NCI-H526 treated with DMSO at 0.1 percent for 48 hours (cell line): ENCODE results near the gene SDHB.

Experiments
- DNase-seq: peaks from one replicate; lab custom pipeline; 2025; lab: John Stamatoyannopoulos, UW

The SDHB gene

GRCh38 chr1:17045634-17046333 lies 8.0 kb downstream of the SDHB start:
- peak; percentile 35 for DNase-seq

DNA sequence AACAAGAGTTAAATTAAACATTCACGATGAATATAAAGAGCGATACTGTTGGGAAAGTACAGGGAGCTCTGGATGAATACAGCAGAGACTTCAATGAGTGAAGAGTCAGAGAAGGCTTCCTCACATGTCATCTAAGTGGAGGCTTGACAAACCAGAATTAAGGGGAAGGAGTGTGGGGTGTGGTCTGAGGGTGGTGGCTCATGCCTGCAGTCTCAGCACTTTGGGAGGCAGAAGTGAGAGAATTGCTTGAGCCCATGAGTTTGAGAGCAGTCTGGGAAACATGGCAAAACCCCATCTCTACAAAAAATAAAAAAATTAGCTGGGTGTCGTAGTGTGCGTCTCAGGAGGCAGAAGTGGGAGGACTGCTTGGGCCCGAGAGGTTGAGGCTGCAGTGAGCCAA lies 8.7 kb downstream of the SDHB start:
- no peak for DNase-seq

DNA sequence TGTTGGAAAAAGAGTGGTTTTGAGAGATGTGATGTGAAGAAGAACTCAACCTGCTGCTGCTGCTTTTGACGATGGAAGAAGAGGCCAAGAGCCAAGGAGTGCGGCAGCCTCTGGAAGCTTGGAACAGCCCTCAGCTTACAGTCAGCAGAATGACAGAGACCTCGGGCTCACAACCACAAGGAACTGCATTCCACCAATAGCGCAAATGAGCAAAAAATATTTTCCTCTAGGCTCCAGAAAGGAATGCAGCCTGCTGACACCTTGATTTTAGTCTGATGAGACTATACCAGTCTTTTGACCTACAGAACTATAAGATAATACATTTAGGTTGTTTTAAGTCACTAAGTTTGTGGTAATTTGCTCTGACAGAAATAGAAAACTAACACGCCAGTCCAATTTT lies 10.2 kb downstream of the SDHB start:
- no peak for DNase-seq

GRCh38 chr1:17040135-17040534 lies 13.7 kb downstream of the SDHB start:
- DNase-seq = no peak

DNA sequence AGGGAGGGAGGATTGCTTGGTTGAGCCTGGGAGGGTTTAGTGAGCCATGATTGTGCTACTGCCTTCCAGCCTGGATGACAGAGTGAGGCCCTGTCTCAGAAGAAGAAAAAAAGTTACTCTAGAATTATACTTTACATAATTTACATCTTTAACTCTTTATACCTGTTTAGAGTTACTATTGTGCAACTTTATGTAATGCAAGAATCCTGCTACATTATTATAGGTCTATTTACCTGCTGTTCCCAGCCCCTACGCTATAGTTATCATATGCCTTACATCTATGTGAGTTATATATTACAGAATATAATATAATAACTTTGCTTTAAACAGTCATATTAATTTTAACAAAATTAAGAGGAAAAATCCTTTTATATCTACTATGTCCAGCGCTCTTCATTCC lies 14.3 kb downstream of the SDHB start:
- DNase-seq = no peak

DNA sequence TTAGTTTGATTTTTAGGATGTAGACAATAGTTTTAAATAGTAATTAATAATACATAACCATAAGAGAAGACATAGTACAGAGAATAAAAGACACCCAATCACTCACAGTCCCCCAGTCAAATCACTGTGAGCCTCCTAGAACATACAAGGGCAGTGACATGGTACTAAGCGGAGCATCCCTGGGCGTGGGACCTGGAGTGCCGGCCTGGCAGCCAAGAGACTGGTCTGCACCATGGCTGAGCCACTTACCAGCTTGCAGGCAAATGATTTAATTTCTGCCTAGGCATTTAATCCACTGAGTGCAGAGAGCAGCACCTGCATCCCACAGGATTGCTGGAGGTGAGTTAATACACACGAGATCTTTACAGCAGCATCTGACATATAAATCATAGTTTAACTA lies 20.4 kb downstream of the SDHB start:
- DNase-seq = no peak

- no peak for DNase-seq
Observed at GRCh38 chr1:17032741-17033140, 21.1 kb downstream of the SDHB start.

GRCh38 chr1:17031436-17031835 lies 22.4 kb downstream of the SDHB start:
- no peak for DNase-seq

- DNase-seq = no peak
Observed at GRCh38 chr1:17030206-17030605, 23.6 kb downstream of the SDHB start.

GRCh38 chr1:17028662-17029188 lies 25.1 kb downstream of the SDHB start:
- DNase-seq = no peak

- DNase-seq = no peak
Observed at GRCh38 chr1:17027900-17028299, 25.9 kb downstream of the SDHB start.

DNA sequence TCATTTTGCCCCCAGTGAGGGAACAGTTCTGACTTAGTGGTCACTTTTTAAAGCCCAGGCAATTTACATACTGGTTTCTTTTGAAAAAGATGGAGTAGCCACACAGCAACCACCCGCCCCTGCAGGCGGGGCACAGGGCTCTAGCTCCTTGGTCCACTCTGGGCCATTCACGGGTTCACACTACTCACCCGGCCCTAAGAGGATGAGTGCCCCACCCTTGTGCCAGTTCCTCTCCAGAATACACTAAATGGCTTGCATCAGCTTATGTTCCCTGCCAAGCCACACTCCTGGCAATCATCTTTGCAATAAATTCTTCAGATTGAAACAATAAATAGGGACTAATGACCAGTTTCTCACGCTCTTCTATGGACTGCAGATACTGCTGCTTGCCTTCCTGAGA lies 26.4 kb downstream of the SDHB start:
- DNase-seq = no peak

DNA sequence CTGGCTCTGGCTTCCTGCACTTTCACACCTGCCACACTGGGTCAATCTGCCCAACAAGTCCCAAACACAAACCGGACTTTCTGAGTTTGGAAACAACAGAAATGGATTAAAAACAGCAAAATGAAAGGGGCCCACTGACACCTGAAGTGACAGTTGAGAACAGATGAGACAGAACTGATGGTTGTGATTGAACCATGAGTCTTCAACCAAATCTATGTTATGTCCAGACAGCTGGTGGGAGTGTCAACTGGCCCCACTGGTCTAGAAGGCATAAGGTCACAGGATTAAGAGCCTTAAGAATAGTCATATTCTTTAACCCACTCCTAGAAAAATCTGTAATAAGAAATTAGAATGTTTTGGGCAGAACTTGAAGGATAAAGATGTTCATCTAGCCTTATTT lies 29.1 kb downstream of the SDHB start:
- DNase-seq = no peak

GRCh38 chr1:17023573-17023972 lies 30.3 kb downstream of the SDHB start:
- DNase-seq = no peak

- DNase-seq = no peak
Observed at GRCh38 chr1:17023102-17023501, 30.7 kb downstream of the SDHB start.

DNA sequence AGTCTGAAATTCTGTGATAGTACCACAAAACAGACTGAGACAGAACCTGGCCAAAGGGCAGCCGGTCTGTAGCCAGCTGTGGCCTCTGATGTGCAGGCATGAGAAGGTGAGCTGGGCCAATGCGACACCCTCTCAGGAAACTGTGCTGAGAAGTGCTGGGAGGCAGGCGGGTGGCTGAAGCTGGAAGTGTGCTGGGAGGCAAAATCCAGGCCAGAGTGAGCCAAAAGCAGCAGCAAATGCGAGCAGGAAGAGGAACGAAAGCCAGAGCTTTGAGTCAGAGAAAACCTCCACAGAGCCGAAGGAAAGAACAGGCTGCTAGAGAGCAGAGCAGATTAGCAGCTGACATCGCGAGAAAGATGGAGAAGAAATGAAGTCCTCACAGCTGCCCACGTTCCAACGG lies 31.9 kb downstream of the SDHB start:
- no peak for DNase-seq

GRCh38 chr1:17020502-17020901 lies 33.3 kb downstream of the SDHB start:
- no peak for DNase-seq

- DNase-seq = no peak
Observed at GRCh38 chr1:17018849-17019248, 35.0 kb downstream of the SDHB start.

DNA sequence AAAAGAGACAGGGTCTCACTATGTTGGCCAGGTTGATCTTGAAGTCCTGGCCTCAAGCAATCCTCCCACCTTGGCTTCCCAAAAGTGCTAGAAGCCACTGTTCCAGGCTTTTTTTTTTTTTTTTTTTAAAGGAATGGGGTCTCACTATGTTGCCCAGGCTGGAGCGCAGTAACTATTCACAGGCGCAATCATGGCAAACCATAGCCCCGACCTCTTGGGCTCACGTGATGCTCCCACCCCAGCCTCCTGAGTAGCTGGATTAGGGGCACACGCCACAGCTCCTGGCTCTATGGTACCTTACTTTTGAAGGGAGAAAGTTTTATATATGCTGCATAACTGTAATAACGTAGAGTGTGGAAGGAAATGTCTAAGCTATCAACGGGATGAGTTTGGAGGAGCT lies 36.4 kb downstream of the SDHB start:
- DNase-seq = no peak

DNA sequence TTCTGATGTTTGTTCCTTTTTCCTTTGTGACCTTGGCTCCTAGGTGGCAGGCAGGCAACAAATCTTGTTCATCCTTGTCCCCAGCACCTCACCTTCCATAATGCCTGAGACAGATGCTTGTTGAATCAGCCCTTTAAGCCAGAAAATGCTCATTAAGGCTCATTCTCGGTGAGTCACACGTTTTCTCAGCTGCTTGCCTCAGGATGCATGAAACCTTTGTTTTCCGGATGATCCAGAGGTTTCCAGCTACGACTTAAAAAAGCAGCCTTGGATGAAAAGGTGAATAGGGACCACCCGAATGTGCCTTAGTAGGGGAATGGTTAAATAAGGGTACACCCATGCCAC lies 37.5 kb downstream of the SDHB start:
- no peak for DNase-seq

DNA sequence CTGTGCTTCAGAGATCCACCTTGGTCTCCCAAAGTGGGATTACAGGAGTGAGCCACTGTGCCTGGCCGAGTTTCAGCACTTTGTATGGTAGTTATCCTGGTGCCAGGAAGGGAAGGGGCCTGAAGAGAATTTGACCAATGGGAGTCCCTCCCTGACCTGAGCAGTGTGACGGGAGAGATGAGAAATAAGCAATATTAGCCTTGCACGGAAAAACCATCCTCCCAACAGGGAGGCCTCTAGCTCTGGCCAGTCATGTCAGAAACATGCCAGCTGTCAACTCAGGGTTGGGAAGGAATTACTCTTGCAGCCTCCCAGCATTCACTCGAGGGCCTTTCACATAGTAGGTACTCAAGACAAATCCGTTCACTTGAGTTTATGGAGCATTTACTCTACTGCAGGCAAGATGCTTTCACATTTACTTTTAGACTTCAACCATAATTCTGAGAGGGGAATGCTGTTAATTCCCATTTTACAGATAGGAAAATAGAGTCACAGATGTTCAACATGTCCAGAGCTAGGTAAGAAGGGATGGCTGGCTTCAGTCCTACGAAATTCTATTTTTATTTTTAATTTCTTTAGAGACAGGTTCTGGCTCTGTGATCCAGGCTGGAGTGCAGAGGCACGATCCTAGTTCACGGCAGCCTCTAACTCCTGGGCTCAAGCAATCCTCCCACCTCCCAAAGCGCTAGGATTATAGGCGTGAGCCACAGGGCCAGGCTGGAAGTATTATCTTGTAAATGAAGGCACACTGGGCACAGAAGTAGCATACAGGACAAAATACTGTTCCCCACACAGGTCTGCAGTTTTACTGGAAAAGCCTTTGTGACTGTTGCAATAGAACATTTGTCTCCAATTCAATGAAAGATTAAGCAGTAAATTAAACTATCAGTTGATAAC lies 38.9 kb downstream of the SDHB start:
- no peak for DNase-seq

GRCh38 chr1:17013491-17014320 lies 40.1 kb downstream of the SDHB start:
- DNase-seq = no peak
